Thoracic aorta (tissue), 2 donors: Measurements from ENCODE around the gene COL15A1. TPM values are rescaled to one million over a fixed set of nuclear protein-coding genes. Genes with fewer than 3 reads are reported as not detected.
A peak's percentile ranks its signal among the peaks of the same experiment; 100 is the strongest.

Experiments used
- ATAC-seq: fragments of 150-250 bp; one replicate; pipeline ENCODE4 v1.8.0; 2017; ENCODE audit warnings: low read depth; ENCODE audit not compliant: insufficient number of reproducible peaks, low FRiP score
- DNase-seq: peaks from one replicate; pipeline ENCODE4 v3.0.0-alpha.2; 2020; ENCODE audit warnings: low spot score
- H3K27ac ChIP-seq, 2 donors: fragments of 200-600 bp; sonication (generic); 1 replicate in 1 of 2; 2 replicates in 1 of 2; pipeline ENCODE4 v1.5.1; 2016; ENCODE audit warnings: mild to moderate bottlenecking in 2 of 2, moderate library complexity in 2 of 2
- H3K27me3 ChIP-seq: fragments of 200-600 bp; sonication (generic); replicated peaks from 2 replicates; pipeline ENCODE4 v1.6.0; 2016; ENCODE audit warnings: mild to moderate bottlenecking; ENCODE audit not compliant: insufficient read depth
- H3K36me3 ChIP-seq: fragments of 200-600 bp; sonication (generic); one replicate; pipeline ENCODE4 v1.5.1; 2016
- H3K4me1 ChIP-seq, 2 donors: fragments of 200-600 bp; sonication (generic); 1 replicate in 1 of 2; 2 replicates in 1 of 2; pipeline versions ENCODE4 v1.5.1 to v1.6.0; 2016; ENCODE audit warnings: low read depth in 2 of 2, mild to moderate bottlenecking in 1 of 2; ENCODE audit not compliant: control insufficient read depth in 1 of 2
- H3K4me3 ChIP-seq: fragments of 200-600 bp; sonication (generic); 2 replicates; pipeline ENCODE4 v1.5.1; 2016; ENCODE audit warnings: mild to moderate bottlenecking
- H3K9me3 ChIP-seq: fragments of 200-600 bp; sonication (generic); 2 replicates; pipeline ENCODE4 v1.5.1; 2016
- total RNA-seq, 2 donors: library from RNA; depleted of rRNA; stranded (reverse); fragments of >200 nt; gene quantifications; one replicate each; pipeline versions ENCODE4 v1.1.0 to v1.2.3, GENCODE V29; 2016
- TF ChIP-seq, protein P1 (sequence below): fragments of 200-600 bp; sonication (generic); IDR thresholded peaks from one replicate; pipeline ENCODE4 v1.5.1; 2019; ENCODE audit warnings: antibody characterized with exemption

Gene COL15A1
- total RNA-seq, 2 donors from 2014 or later, result 23.3 to 70.4 TPM

- TF ChIP-seq, protein P1, sequence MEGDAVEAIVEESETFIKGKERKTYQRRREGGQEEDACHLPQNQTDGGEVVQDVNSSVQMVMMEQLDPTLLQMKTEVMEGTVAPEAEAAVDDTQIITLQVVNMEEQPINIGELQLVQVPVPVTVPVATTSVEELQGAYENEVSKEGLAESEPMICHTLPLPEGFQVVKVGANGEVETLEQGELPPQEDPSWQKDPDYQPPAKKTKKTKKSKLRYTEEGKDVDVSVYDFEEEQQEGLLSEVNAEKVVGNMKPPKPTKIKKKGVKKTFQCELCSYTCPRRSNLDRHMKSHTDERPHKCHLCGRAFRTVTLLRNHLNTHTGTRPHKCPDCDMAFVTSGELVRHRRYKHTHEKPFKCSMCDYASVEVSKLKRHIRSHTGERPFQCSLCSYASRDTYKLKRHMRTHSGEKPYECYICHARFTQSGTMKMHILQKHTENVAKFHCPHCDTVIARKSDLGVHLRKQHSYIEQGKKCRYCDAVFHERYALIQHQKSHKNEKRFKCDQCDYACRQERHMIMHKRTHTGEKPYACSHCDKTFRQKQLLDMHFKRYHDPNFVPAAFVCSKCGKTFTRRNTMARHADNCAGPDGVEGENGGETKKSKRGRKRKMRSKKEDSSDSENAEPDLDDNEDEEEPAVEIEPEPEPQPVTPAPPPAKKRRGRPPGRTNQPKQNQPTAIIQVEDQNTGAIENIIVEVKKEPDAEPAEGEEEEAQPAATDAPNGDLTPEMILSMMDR, result no peak
- no peaks in the 10 kb centered on the region for H3K9me3 ChIP-seq
- H3K27ac ChIP-seq, result peak overlapping the region; percentile 27 to 77
- H3K4me1 ChIP-seq, result peaks cover 10 to 21% of the 10 kb centered on the region in 2 donors
- ATAC-seq (peak; percentile 92), DNase-seq (no peak)
- H3K36me3 ChIP-seq, result no peaks in the 10 kb centered on the region
- H3K27me3 ChIP-seq, result no peaks in the 10 kb centered on the region
- no peak overlapping the region for H3K4me3 ChIP-seq
These were observed 76.0 kb downstream of the COL15A1 start for GRCh38 chr9:99019510-99020331.

DNA sequence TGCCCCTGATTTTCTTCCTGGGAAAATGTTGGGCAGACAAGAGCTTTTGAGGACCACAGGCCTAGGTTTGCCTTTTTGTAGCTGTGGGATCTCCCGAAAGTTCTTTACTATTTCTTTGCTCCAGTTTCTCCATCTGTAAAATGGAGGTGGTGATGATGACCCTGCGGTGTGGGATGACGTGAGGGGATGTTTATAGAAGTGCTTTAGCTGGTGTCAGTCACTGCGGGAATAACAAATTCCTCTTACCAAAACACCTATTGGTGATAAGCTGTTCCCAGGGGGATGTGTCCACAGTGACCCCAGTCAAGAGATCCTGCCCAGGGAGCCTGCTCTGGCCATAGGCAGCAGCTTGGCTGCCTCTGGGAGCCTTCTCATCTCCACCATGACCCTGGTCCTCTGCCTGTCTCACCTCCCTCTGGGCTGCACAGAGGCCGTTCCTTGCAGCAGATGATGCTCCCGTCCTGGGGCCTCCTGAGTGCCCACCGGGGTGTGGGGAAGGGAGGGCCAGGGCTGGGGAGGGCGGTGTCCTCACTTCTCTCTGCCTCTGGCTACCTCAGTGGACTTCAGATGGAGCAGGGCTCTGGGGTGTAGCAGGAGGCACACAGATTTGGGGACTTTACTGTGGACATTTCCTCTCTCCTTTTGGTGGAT lies 77.2 kb downstream of the COL15A1 start:
- Histone ChIP-seq H3K27ac (peak overlapping the region; percentile 27 to 77), H3K27me3 (no peaks in the 10 kb centered on the region), H3K4me3 (no peak overlapping the region), H3K36me3 (no peaks in the 10 kb centered on the region), H3K4me1 (peaks cover 10 to 21% of the 10 kb centered on the region in 2 donors), H3K9me3 (no peaks in the 10 kb centered on the region)
- DNase-seq (no peak), ATAC-seq (no peak)
- TF ChIP-seq, protein P1, result no peak

DNA sequence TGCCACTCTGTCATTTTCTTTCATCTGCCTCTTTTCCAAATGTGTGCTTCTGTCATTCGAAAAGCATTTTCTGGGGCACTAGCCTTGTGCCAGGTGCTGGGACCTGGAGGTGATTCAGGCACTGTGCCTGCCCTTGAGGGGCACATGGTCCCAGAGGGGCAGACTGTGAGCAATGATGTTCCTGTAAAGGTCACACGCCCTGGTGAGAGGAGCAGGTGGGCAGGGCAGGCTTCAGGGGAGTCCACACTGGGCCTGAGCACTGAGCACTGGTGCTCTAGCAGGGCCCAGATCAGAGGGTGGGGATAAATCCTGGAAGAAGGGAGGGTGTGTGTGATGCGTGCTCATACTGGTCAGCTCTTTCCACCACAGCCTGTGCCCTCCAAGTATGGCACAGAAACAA lies 77.8 kb downstream of the COL15A1 start:
- no peak overlapping the region for H3K27ac ChIP-seq
- no peaks in the 10 kb centered on the region for H3K9me3 ChIP-seq
- H3K4me1 ChIP-seq, result peaks cover 10 to 21% of the 10 kb centered on the region in 2 donors
- TF ChIP-seq, protein P1, result no peak
- DNase-seq (no peak), ATAC-seq (no peak)
- no peaks in the 10 kb centered on the region for H3K27me3 ChIP-seq
- peaks cover under 1% of the 10 kb centered on the region for H3K36me3 ChIP-seq
- no peak overlapping the region for H3K4me3 ChIP-seq

DNA sequence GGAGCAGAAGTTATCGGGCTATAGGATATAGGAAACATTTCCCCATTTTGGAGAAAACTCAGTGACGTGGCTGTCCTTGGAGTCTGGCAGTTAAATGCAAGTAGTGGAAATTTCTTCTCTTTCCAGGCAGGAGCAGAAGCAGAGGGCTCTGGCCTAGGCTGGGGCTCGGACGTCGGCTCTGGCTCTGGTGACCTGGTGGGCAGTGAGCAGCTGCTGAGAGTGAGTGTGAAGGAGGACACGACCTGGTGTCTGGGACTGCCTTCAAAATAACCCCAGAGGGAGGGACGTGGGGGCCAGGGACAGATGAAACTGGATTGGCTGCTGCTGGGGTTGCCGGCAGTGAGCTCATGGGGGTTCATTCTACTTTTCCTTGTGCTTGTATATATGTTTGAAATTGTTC lies 79.5 kb downstream of the COL15A1 start:
- TF ChIP-seq, protein P1, result no peak
- Histone ChIP-seq H3K27ac (no peak overlapping the region), H3K4me1 (peaks cover 10 to 21% of the 10 kb centered on the region in 2 donors), H3K36me3 (peaks cover 4% of the 10 kb centered on the region), H3K4me3 (no peak overlapping the region), H3K27me3 (no peaks in the 10 kb centered on the region), H3K9me3 (no peaks in the 10 kb centered on the region)
- ATAC-seq, result no peak
- DNase-seq, result no peak

DNA sequence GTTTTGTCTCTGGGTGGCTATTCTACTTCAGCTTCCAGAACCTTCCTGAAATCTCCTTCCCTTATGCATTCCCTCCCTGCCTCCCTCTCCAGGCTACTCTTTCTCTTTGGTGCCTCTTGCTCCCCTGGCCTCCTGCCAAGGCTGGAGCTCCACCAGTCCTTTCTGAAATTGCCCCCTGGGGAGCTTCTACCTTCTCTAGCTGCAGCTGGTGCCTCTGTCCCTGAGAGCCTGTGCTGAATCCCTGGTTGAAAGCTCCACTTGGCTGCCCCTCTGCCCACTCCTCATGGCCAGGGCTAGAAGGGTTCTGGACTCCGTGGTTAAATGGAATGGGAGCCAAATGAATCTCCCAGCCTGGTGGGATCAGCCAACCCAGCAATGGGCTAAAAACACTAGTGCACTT lies 80.1 kb downstream of the COL15A1 start:
- no peak for DNase-seq
- ATAC-seq, result no peak
- Histone ChIP-seq H3K27ac (no peak overlapping the region), H3K4me1 (peaks cover 10 to 21% of the 10 kb centered on the region in 2 donors), H3K9me3 (no peaks in the 10 kb centered on the region), H3K27me3 (no peaks in the 10 kb centered on the region), H3K4me3 (no peak overlapping the region), H3K36me3 (peaks cover 4% of the 10 kb centered on the region)
- TF ChIP-seq, protein P1, result no peak
